VCaP (cell line): ENCODE measurements around the gene SLC35E3.

Experiments used
- H3K27ac ChIP-seq: fragments of 450-650 bp; 2 replicates; pipeline ENCODE4 v1.5.1; 2017
- TF ChIP-seq, protein P1 (sequence below): fragments of 450-650 bp; conservative IDR thresholded peaks from 2 replicates; pipeline ENCODE4 v1.5.1; 2017; ENCODE audit warnings: mild to moderate bottlenecking, moderate library complexity

The SLC35E3 gene

DNA sequence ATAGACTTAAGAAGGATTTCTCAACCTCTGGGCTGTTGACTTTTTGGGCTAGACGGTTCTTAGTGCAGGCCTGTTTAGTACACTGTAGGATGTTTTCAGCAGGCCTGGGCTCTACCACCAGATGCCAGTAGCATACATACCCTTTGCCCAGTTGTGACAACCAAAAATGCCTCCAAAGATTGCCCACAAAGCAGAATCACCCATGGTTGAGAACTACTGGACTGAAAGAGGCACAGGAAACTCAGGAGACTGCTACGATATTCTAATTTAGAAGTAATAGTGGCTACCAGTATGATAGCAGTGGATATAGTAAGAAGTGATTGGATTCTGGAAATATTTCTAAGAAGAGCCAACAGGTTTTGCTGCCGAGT is 15.5 kb downstream of the SLC35E3 start:
- TF ChIP-seq, protein P1, sequence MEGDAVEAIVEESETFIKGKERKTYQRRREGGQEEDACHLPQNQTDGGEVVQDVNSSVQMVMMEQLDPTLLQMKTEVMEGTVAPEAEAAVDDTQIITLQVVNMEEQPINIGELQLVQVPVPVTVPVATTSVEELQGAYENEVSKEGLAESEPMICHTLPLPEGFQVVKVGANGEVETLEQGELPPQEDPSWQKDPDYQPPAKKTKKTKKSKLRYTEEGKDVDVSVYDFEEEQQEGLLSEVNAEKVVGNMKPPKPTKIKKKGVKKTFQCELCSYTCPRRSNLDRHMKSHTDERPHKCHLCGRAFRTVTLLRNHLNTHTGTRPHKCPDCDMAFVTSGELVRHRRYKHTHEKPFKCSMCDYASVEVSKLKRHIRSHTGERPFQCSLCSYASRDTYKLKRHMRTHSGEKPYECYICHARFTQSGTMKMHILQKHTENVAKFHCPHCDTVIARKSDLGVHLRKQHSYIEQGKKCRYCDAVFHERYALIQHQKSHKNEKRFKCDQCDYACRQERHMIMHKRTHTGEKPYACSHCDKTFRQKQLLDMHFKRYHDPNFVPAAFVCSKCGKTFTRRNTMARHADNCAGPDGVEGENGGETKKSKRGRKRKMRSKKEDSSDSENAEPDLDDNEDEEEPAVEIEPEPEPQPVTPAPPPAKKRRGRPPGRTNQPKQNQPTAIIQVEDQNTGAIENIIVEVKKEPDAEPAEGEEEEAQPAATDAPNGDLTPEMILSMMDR = no peak
- H3K27ac ChIP-seq = no peak overlapping the region

DNA sequence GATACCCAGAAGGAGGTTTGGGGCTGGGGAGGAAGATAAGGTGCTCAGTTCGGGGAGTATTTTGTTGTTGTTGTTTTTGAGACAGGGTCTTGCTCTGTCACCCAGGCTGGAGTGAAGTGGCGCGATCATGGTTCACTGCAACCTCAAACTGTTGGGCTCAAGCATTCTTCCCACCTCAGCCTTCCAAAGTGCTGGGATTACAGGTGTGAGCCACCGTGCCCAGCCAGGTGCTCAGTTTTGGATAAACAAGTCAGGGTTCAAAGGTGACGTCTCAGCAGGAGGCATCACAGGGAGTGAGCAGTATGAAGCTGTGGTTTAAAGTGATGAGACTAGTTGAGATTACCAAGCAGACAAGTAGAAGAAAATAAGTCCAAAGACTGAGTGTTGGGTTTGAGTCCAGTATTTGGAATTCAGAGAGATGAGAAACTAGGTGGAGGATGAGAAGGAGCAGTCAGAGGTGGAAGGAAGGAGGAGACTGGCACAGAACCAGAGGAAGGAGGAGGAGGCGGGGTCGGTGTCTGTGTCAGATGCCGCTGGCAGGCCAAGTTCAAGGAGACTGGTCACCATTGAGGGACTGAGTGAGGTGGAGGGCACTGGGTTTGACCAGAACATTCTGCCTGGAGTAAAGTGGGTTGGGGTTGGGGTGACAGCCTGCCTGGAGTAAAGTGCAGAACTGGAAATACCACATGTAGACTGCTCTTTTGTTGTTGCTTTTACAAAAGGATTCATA is 16.1 kb downstream of the SLC35E3 start:
- no peak overlapping the region for H3K27ac ChIP-seq
- TF ChIP-seq, protein P1 = no peak

DNA sequence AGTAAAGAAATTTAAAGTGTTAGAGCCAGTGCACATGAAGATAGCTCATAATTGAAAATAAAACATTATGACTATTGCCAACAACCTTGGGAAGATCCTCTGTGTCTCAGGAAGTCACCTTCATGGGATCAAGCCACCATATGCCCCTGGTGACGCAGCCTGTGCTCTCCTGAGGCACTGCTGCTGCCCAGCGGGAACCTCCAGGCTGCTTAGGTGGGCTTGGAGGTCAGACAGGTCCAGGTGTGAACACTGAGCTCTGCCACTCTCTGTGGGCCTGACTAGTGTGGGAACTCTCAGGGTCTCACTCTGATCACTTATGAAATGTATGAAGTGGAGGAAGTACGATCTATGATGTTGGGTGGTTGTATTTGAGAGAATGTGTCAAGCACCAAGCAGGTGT is 16.7 kb downstream of the SLC35E3 start:
- H3K27ac ChIP-seq = no peak overlapping the region
- TF ChIP-seq, protein P1 = no peak

DNA sequence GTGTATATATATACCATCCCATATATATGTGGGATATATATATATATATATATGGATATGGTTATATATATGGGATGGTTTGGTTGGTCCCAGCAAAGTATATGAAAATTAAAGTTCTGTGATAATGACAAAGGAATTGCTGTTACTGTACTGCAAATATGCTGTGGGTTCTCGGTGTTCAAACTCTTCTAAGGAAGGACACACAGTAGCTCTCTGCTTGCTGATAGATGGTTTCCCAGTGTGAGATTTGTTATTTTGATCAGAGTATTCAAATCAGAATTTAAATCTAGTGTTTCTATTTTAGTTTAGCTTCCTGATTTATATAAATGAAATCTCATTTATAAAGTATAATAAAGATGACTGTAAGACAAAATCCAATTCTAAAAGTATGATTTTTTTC is 19.7 kb downstream of the SLC35E3 start:
- TF ChIP-seq, protein P1 = no peak
- no peak overlapping the region for H3K27ac ChIP-seq

DNA sequence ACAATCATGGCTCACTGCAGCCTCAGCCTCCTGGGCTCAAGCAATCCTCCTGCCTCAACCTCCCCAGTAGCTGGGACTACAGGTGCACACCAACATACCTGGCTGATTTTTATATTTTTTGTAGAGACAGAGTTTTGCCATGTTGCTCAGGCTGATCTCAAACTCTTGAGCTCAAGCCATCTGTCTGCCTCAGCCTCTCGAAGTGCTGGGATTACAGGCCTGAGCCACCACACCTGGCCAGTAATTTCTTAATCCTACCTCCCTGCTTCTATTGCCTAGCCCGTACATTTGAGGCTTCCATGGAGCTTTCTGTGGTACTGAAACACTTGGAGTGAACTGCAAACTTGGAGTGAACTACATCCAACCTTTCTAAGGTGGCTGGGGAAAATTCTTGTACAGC is 20.7 kb downstream of the SLC35E3 start:
- TF ChIP-seq, protein P1 = no peak
- H3K27ac ChIP-seq = no peak overlapping the region

DNA sequence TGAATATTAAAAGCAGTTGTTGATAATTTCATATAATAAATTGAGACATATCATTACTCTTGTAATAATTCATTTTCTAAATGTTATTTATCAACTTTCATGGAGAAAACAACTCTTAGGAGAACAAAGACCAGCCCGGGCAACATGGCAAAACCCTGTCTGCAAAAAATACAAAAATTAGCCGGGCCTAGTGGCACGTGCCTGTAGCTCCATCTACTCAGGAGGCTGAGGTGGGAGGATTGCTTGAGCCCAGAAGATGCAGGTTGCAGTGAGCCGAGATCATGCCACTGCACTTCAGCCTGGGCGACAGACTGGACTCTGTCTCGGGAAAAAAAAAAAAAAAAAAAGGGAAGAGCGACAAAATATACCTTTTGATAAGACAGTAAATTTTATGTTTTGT is 21.2 kb downstream of the SLC35E3 start:
- TF ChIP-seq, protein P1 = no peak
- H3K27ac ChIP-seq = no peak overlapping the region

DNA sequence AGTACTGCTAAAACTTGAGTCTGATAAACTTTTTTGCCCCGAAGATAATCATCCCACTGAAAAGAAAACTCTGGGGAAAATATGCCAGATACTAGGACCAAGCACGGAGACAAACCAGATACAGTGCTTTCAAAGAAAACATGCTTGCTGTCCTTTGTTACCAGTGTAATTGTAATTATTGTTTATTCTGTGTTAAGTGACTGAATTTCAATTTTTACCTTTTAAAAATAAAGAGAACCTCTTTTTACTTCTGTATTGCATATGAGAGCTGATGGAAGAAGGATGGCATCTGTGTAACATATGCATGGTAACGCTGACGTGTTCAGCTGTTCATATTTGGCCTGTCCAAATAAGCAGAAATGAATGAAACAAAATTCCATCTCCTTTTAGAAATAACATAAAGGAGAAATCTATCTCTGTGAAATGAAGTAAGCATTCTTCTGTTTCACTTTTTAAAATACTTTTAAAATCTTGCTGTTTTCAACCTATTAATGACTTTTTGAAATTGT is 22.5 kb downstream of the SLC35E3 start:
- TF ChIP-seq, protein P1 = no peak
- no peak overlapping the region for H3K27ac ChIP-seq
